OCI-M2 (cell line): ENCODE results near the gene PCDHB9.
"Not testable (repeated sequence)": the region's sequence is repeated elsewhere in the genome, so short reads cannot be mapped to it uniquely, and the experiment has no call there.

Source experiments
- DNase-seq: peaks from one replicate; lab custom pipeline; 2025; ENCODE audit not compliant: unreplicated experiment; lab: John Stamatoyannopoulos, UW

The PCDHB9 gene

GRCh38 chr5:141234109-141234667 is 47.2 kb downstream of the PCDHB9 start:
- DNase-seq: no peak

DNA sequence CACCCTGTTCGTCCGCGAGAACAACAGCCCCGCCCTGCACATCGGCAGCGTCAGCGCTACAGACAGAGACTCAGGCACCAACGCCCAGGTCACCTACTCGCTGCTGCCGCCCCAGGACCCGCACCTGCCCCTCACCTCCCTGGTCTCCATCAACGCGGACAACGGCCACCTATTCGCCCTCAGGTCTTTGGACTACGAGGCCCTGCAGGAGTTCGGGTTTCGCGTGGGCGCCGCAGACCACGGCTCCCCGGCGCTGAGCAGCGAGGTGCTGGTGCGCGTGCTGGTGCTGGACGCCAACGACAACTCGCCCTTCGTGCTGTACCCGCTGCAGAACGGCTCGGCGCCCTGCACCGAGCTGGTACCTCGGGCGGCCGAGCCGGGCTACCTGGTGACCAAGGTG is 49.0 kb downstream of the PCDHB9 start:
- DNase-seq: not testable (repeated sequence)

DNA sequence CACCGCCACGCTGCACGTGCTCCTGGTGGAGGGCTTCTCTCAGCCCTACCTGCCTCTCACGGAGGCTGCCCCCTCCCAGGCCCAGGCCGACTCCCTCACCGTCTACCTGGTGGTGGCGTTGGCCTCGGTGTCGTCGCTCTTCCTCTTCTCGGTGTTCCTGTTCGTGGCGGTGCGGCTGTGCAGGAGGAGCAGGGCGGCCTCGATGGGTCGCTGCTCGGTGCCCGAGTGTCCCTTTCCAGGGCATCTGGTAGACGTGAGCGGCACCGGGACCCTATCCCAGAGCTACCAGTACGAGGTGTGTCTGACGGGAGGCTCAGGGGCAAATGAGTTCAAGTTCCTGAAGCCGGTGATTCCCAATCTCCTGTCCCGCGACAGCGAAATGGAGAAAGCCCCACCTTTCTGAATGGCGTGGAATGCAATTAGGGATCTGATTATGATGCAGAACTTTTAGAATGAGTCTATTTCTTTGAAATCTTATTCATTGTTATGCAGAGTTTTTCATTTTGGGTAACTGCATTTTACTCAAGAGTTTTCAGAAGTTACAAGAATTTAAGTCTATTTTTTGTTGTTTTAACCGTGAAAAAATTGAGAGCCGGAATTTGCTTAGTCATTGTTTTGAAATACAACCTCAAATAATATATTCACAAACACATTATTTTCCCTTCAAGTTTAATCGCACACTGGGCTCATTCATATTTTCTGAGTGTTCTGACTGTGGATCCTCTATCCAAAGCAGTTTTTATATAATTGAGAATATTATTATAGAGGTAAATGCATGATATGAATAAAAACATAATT is 49.8 kb downstream of the PCDHB9 start:
- DNase-seq: no peak
